Activated naive CD4-positive, alpha-beta T cell treated with anti-CD3 and anti-CD28 coated beads, Interleukin-2, amount 50 U/mL, for 72 hours (primary cell): ENCODE data around the gene COPG1. TPM values are rescaled to one million over a fixed set of nuclear protein-coding genes. Genes with fewer than 3 reads are reported as not detected.

Experiments used
- ATAC-seq, 2 donors: fragments of 150-1000 bp; cut with Tn5 transposase; 2 replicates each; pipeline ENCODE4 v1.10.0; 2021; ENCODE audit warnings: mild to moderate bottlenecking in 2 of 2, moderate library complexity in 2 of 2
- DNase-seq, 2 donors: peaks; one replicate each; pipeline ENCODE4 v3.0.0; 2021 to 2022; ENCODE audit warnings: low spot score in 2 of 2
- H3K27ac Mint-ChIP-seq, 2 donors: one replicate each; pipeline ENCODE4 v1.8.0; 2022; ENCODE audit warnings: mild to moderate bottlenecking in 2 of 2, mixed read lengths in 2 of 2
- H3K36me3 Mint-ChIP-seq, 2 donors: one replicate each; pipeline ENCODE4 v1.8.0; 2022; ENCODE audit warnings: mixed read lengths in 2 of 2
- H3K9me3 Mint-ChIP-seq, 2 donors: one replicate each; pipeline ENCODE4 v1.8.0; 2022; ENCODE audit warnings: mixed read lengths in 2 of 2
- total RNA-seq, 2 donors: library from RNA; stranded (reverse); gene quantifications; one replicate each; pipeline ENCODE4 v1.2.3, GENCODE V29; 2022

Gene COPG1
- total RNA-seq, 2 donors from 2014 or later: 130 to 147 TPM

GRCh38 chr3:129291236-129291886 lies 42.0 kb downstream of the COPG1 start:
- ATAC-seq (no peak), DNase-seq (no peak)
- no peak overlapping the region for H3K27ac Mint-ChIP-seq
- peaks cover 0 to 6% of the 10 kb centered on the region in 2 donors for H3K36me3 Mint-ChIP-seq
- no peaks in the 10 kb centered on the region for H3K9me3 Mint-ChIP-seq

- ATAC-seq: no peak
- no peak for DNase-seq
- peaks cover 0 to 10% of the 10 kb centered on the region in 2 donors for H3K36me3 Mint-ChIP-seq
- H3K27ac Mint-ChIP-seq: no peak overlapping the region
- no peaks in the 10 kb centered on the region for H3K9me3 Mint-ChIP-seq
Observed at GRCh38 chr3:129295286-129295685, 45.9 kb downstream of the COPG1 start.

- Mint-ChIP-seq H3K27ac (peak overlapping the region; percentile 4 to 86), H3K36me3 (peaks cover 4 to 18% of the 10 kb centered on the region in 2 donors), H3K9me3 (no peaks in the 10 kb centered on the region)
- ATAC-seq (peak in 1 of 2 donors; percentile 29), DNase-seq (no peak)
Observed at GRCh38 chr3:129304146-129304961, 54.9 kb downstream of the COPG1 start.

- DNase-seq: no peak
- Mint-ChIP-seq H3K9me3 (no peaks in the 10 kb centered on the region), H3K36me3 (peaks cover 4 to 15% of the 10 kb centered on the region in 2 donors), H3K27ac (peak overlapping the region in 1 of 2 donors; percentile 86)
- ATAC-seq: peak in 1 of 2 donors; percentile 2
Observed at GRCh38 chr3:129304962-129305222, 55.5 kb downstream of the COPG1 start.

- no peaks in the 10 kb centered on the region for H3K9me3 Mint-ChIP-seq
- DNase-seq (no peak), ATAC-seq (peak; percentile 13 to 62)
- peak overlapping the region; percentile 13 to 52 for H3K27ac Mint-ChIP-seq
- peaks cover 4 to 14% of the 10 kb centered on the region in 2 donors for H3K36me3 Mint-ChIP-seq
Observed at GRCh38 chr3:129305592-129306091, 56.2 kb downstream of the COPG1 start.

GRCh38 chr3:129308636-129309035 lies 59.2 kb downstream of the COPG1 start:
- DNase-seq: no peak
- Mint-ChIP-seq H3K27ac (no peak overlapping the region), H3K36me3 (peaks cover 4 to 14% of the 10 kb centered on the region in 2 donors), H3K9me3 (no peaks in the 10 kb centered on the region)
- ATAC-seq: peak; percentile 4 to 49

GRCh38 chr3:129310111-129311011 lies 61.0 kb downstream of the COPG1 start:
- ATAC-seq: no peak
- H3K9me3 Mint-ChIP-seq: no peaks in the 10 kb centered on the region
- peaks cover 3 to 6% of the 10 kb centered on the region in 2 donors for H3K36me3 Mint-ChIP-seq
- no peak for DNase-seq
- H3K27ac Mint-ChIP-seq: peak overlapping the region in 1 of 2 donors; percentile 27

- peak overlapping the region; percentile 27 to 60 for H3K27ac Mint-ChIP-seq
- H3K9me3 Mint-ChIP-seq: no peaks in the 10 kb centered on the region
Observed at GRCh38 chr3:129311054-129311902, 61.9 kb downstream of the COPG1 start.

GRCh38 chr3:129312021-129312639 lies 62.7 kb downstream of the COPG1 start:
- Mint-ChIP-seq H3K9me3 (no peaks in the 10 kb centered on the region), H3K36me3 (no peaks in the 10 kb centered on the region), H3K27ac (peak overlapping the region; percentile 27 to 75)
- ATAC-seq (peak; percentile 4 to 70), DNase-seq (peak in 1 of 2 donors; percentile 72)

More at GRCh38 chr3:129311054-129311902, 61.9 kb downstream of the COPG1 start:
- no peaks in the 10 kb centered on the region for H3K36me3 Mint-ChIP-seq
- DNase-seq (no peak), ATAC-seq (no peak)

- DNase-seq (no peak), ATAC-seq (peak in 1 of 2 donors; percentile 0)
- Mint-ChIP-seq H3K9me3 (no peaks in the 10 kb centered on the region), H3K27ac (peak overlapping the region; percentile 15 to 27), H3K36me3 (no peaks in the 10 kb centered on the region)
Observed at GRCh38 chr3:129312671-129313414, 63.4 kb downstream of the COPG1 start.

- DNase-seq (no peak), ATAC-seq (peak in 1 of 2 donors; percentile 6)
- no peaks in the 10 kb centered on the region for H3K36me3 Mint-ChIP-seq
- H3K27ac Mint-ChIP-seq: peak overlapping the region; percentile 27 to 92
- no peaks in the 10 kb centered on the region for H3K9me3 Mint-ChIP-seq
Observed at GRCh38 chr3:129313415-129313664, 63.9 kb downstream of the COPG1 start.

- Mint-ChIP-seq H3K27ac (peak overlapping the region; percentile 27 to 92), H3K9me3 (no peaks in the 10 kb centered on the region), H3K36me3 (no peaks in the 10 kb centered on the region)
- ATAC-seq: peak; percentile 4
- DNase-seq: no peak
Observed at GRCh38 chr3:129313665-129314385, 64.4 kb downstream of the COPG1 start.

- no peaks in the 10 kb centered on the region for H3K36me3 Mint-ChIP-seq
- H3K27ac Mint-ChIP-seq: peak overlapping the region; percentile 27 to 95
Observed at GRCh38 chr3:129314386-129315222, 65.2 kb downstream of the COPG1 start.

More at GRCh38 chr3:129314386-129315222, 65.2 kb downstream of the COPG1 start:
- peak; percentile 74 to 80 for DNase-seq
- H3K9me3 Mint-ChIP-seq: no peaks in the 10 kb centered on the region
- peak; percentile 35 to 51 for ATAC-seq
